WI38 (cell line): ENCODE data around the gene AGFG2.

Source experiments
- H3K4me3 ChIP-seq: 2 replicates; pipeline ENCODE4 v1.5.1; 2011; ENCODE audit warnings: low read depth, mild to moderate bottlenecking, control low read depth, low read length
- CTCF ChIP-seq: IDR thresholded peaks from 2 replicates; pipeline ENCODE4 v1.5.1; 2012; ENCODE audit warnings: low read depth, mild to moderate bottlenecking, control low read depth, low read length

Gene AGFG2

DNA sequence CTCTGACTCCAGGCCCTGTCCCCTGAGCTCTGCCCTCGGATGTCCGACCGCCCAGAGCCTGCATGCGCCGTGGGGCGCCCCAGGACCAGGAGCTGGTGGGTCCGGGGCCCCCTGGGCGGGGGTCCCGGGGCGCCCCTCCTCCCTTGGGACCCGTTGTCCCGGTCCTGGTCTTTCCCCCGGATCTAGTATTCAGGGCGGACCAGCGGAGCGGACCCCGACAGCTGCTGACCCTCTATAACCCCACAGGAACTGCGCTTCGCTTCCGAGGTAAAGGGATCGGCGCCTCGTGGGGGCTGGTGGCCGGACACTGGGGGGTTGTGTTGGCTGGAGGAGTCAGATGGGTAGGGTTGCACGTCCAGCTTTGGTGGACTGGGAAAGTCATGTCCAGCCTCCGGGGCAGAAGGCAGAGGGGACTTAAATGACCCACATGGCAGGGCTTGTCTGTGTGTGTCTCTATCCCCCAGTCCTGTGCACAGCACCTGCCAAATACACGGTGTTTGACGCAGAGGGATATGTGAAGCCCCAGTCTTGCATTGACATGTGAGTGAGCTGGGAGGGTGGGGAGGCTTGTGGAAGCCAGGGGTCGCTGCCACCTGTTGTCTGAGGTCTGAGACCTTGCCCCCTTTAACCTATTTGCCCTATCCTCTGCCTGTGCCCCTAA is 73.9 kb downstream of the AGFG2 start:
- TF ChIP-seq CTCF: no peak
- H3K4me3 ChIP-seq: peak overlapping the region; percentile 86

DNA sequence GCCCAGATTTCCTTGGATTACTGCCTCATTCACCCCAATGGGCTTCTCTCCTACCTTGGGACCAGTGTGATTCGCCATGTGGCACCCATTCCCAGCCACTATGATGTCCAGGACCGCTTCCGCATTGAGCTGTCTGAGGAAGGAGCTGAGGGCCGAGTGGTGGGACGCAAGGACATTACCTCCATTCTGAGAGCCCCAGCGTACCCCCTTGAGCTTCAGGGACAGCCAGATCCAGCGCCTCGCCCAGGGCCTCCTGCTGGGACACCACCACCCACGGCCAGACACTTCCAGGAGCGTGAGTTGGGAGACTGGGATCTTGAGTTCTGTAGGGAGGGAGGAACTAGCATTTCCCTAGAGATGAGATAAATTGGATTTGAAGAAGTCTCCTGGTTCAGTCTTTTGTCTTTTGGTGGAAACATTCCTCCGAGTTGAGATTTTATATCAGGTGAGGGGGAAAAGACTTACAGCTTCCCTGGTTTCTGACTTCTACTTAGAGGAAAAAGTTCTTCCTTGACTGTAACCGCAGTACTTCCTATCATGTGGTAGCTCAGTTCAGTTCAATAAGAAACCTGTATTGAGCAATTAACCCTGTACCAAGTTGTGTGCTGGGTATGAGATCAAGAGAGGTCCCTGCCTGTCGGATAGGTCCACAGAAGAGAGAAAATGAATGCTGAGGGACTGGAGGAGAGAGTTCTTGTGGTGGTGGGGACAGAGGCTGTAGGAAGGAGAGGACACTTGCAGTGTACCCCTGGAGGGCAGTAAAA is 74.6 kb downstream of the AGFG2 start:
- no peak for TF ChIP-seq CTCF
- H3K4me3 ChIP-seq: peak overlapping the region; percentile 86

DNA sequence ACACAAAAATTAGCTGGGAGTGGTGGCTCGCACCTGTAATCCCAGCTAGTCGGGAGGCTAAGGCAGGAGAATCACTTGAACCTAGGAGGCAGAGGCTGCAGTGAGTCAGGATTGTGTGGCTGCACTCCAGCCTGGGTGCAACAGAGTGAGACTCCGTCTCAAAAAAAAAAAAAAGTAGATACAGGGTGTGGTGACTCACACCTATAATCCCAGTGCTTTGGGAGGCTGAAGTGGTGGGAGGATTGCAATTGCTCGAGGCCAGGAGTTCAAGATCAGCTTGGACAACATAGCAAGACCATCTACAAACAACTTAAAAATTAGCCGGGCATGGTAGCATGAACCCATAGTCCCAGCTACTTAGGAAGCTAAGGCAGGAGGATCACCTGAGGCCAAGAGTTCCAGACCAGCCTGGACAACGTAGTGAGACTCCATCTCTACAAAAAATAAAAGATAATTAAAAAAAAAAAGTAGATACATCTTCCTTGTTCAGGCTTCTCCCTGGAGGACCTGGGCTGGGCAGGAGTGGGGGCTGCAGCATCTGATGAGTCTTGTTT is 75.4 kb downstream of the AGFG2 start:
- H3K4me3 ChIP-seq: no peak overlapping the region
- no peak for TF ChIP-seq CTCF
